Astrocyte (in vitro differentiated cells and primary cell): ENCODE data around the gene CTDP1.

Experiments used
- CTCF ChIP-seq: IDR thresholded peaks from 2 replicates; pipeline ENCODE4 v1.5.1; 2011; ENCODE audit warnings: low read depth, mild to moderate bottlenecking, inconsistent platforms, low read length, moderate library complexity; ENCODE audit not compliant: insufficient read depth
- EZH2 ChIP-seq: IDR thresholded peaks from 2 replicates; pipeline ENCODE4 v1.6.1; 2012; ENCODE audit warnings: mild to moderate bottlenecking, low read length, inconsistent platforms; ENCODE audit not compliant: insufficient read depth

- TF ChIP-seq CTCF (no peak), EZH2 (no peak)
These were observed 33.7 kb downstream of the CTDP1 start for GRCh38 chr18:79713341-79713740.
